OCI-LY1 (cell line): ENCODE results near the gene SUSD1.

Experiments
- H2AFZ ChIP-seq: fragments of 200-600 bp; sonication (generic), shearing (Covaris generic); 2 replicates; pipeline ENCODE4 v1.6.0; 2014; ENCODE audit warnings: antibody characterized with exemption, mild to moderate bottlenecking, low read length
- H3F3A ChIP-seq: fragments of 200-600 bp; sonication (generic), shearing (Covaris generic); 2 replicates; pipeline ENCODE4 v1.6.0; 2014; ENCODE audit warnings: mild to moderate bottlenecking, antibody characterized with exemption, low read length, moderate library complexity; ENCODE audit not compliant: insufficient read depth
- H3K27ac ChIP-seq: fragments of 200-600 bp; sonication (generic); 2 replicates; pipeline ENCODE4 v1.5.1; 2014; ENCODE audit warnings: low read length, mixed run types, mild to moderate bottlenecking, low read depth; ENCODE audit not compliant: poor library complexity, severe bottlenecking
- H3K27me3 ChIP-seq: fragments of 200-600 bp; sonication (generic); 2 replicates; pipeline ENCODE4 v1.6.0; 2014; ENCODE audit warnings: antibody characterized with exemption, mild to moderate bottlenecking, low read length, moderate library complexity; ENCODE audit not compliant: insufficient read depth
- H3K36me3 ChIP-seq: fragments of 200-600 bp; sonication (generic); 2 replicates; pipeline ENCODE4 v1.6.1; 2014; ENCODE audit warnings: mild to moderate bottlenecking, antibody characterized with exemption, low read length, moderate library complexity, mixed read lengths; ENCODE audit not compliant: insufficient read depth
- H3K4me1 ChIP-seq: fragments of 200-600 bp; sonication (generic); 2 replicates; pipeline ENCODE4 v1.5.1; 2014; ENCODE audit warnings: mild to moderate bottlenecking, low read length, moderate library complexity; ENCODE audit not compliant: insufficient read depth, severe bottlenecking
- H3K4me2 ChIP-seq: fragments of 200-600 bp; sonication (generic), shearing (Covaris generic); 2 replicates; pipeline ENCODE4 v1.6.1; 2014; ENCODE audit warnings: low read length
- H3K4me3 ChIP-seq: fragments of 200-600 bp; sonication (generic); 2 replicates; pipeline ENCODE4 v1.5.1; 2014; ENCODE audit warnings: low read length, low read depth, mild to moderate bottlenecking, mixed read lengths; ENCODE audit not compliant: poor library complexity, severe bottlenecking
- H3K79me2 ChIP-seq: fragments of 200-600 bp; shearing (Covaris generic); 2 replicates; pipeline ENCODE4 v1.6.1; 2016; ENCODE audit warnings: mixed run types, low read length, mixed read lengths; ENCODE audit not compliant: insufficient read depth
- H3K9ac ChIP-seq: fragments of 200-600 bp; sonication (generic), shearing (Covaris generic); 2 replicates; pipeline ENCODE4 v1.6.1; 2014; ENCODE audit warnings: mild to moderate bottlenecking, low read length, mixed read lengths
- H3K9me2 ChIP-seq: fragments of 200-600 bp; sonication (generic), shearing (Covaris generic); 2 replicates; pipeline ENCODE4 v1.6.1; 2014; ENCODE audit warnings: low read depth, mild to moderate bottlenecking, low read length, mixed read lengths
- H3K9me3 ChIP-seq: fragments of 200-600 bp; shearing (Covaris generic); 2 replicates; pipeline ENCODE4 v1.6.1; 2014; ENCODE audit warnings: low read length, mixed read lengths
- H4K20me1 ChIP-seq: fragments of 200-600 bp; sonication (generic), shearing (Covaris generic); 2 replicates; pipeline ENCODE4 v1.6.0; 2016; ENCODE audit warnings: mild to moderate bottlenecking, low read length; ENCODE audit not compliant: insufficient read depth
- CTCF ChIP-seq: fragments of 200-600 bp; sonication (generic), shearing (Covaris generic); IDR thresholded peaks from 2 replicates; pipeline ENCODE4 v1.5.1; 2017; ENCODE audit warnings: mild to moderate bottlenecking, antibody characterized with exemption, low read length, moderate library complexity, mixed read lengths
- EZH2 ChIP-seq: fragments of 200-600 bp; sonication (generic), shearing (Covaris generic); IDR thresholded peaks from 2 replicates; pipeline ENCODE4 v1.8.0; 2017; ENCODE audit warnings: borderline replicate concordance, mixed run types, mild to moderate bottlenecking, antibody characterized with exemption, low read length, moderate library complexity, mixed read lengths

Gene SUSD1

GRCh38 chr9:111997831-111998230 is 177.3 kb downstream of the SUSD1 start:
- no peaks in the 10 kb centered on the region for H4K20me1 ChIP-seq
- no peak overlapping the region for H3K4me3 ChIP-seq
- H3K9ac ChIP-seq, result no peak overlapping the region
- no peaks in the 10 kb centered on the region for H3K79me2 ChIP-seq
- H3K4me2 ChIP-seq, result no peak overlapping the region
- H3K27ac ChIP-seq, result no peak overlapping the region
- H3F3A ChIP-seq, result no peaks in the 10 kb centered on the region
- H3K36me3 ChIP-seq, result no peaks in the 10 kb centered on the region
- H3K9me2 ChIP-seq, result no peaks in the 10 kb centered on the region
- H2AFZ ChIP-seq, result no peak overlapping the region
- 0 out of 2 replicates have a peak, but pooled peaks cover 2% of the 10 kb centered on the region for H3K9me3 ChIP-seq
- TF ChIP-seq EZH2, result no peak
- no peak for TF ChIP-seq CTCF
- H3K27me3 ChIP-seq, result no peaks in the 10 kb centered on the region
- H3K4me1 ChIP-seq, result peaks cover 15% of the 10 kb centered on the region

GRCh38 chr9:111994831-111995458 is 180.2 kb downstream of the SUSD1 start:
- Histone ChIP-seq H3K4me2 (no peak overlapping the region), H2AFZ (no peak overlapping the region), H4K20me1 (no peaks in the 10 kb centered on the region), H3K79me2 (no peaks in the 10 kb centered on the region), H3K9me2 (no peaks in the 10 kb centered on the region), H3K27ac (no peak overlapping the region), H3K9ac (no peak overlapping the region), H3K36me3 (no peaks in the 10 kb centered on the region), H3K9me3 (0 out of 2 replicates have a peak, but pooled peaks cover 2% of the 10 kb centered on the region), H3K4me1 (peaks cover 16% of the 10 kb centered on the region), H3F3A (no peaks in the 10 kb centered on the region), H3K4me3 (no peak overlapping the region), H3K27me3 (no peaks in the 10 kb centered on the region)
- no peak for TF ChIP-seq CTCF
- TF ChIP-seq EZH2, result no peak

GRCh38 chr9:111993319-111993718 is 181.8 kb downstream of the SUSD1 start:
- no peaks in the 10 kb centered on the region for H3K9me2 ChIP-seq
- no peaks in the 10 kb centered on the region for H3F3A ChIP-seq
- 0 out of 2 replicates have a peak, but pooled peaks cover 2% of the 10 kb centered on the region for H3K9me3 ChIP-seq
- H4K20me1 ChIP-seq, result no peaks in the 10 kb centered on the region
- no peak overlapping the region for H2AFZ ChIP-seq
- H3K4me3 ChIP-seq, result no peak overlapping the region
- peak overlapping the region; percentile 34 for H3K27ac ChIP-seq
- H3K36me3 ChIP-seq, result no peaks in the 10 kb centered on the region
- no peak overlapping the region for H3K9ac ChIP-seq
- H3K4me2 ChIP-seq, result no peak overlapping the region; the same call in 1 of the 2 replicates
- TF ChIP-seq EZH2, result no peak
- TF ChIP-seq CTCF, result no peak
- peaks cover 16% of the 10 kb centered on the region for H3K4me1 ChIP-seq
- H3K27me3 ChIP-seq, result no peaks in the 10 kb centered on the region
- no peaks in the 10 kb centered on the region for H3K79me2 ChIP-seq
